Measurements from ENCODE around the gene KCNS1. TPM values are rescaled to one million over a fixed set of nuclear protein-coding genes. Genes with fewer than 3 reads are reported as not detected.

The KCNS1 gene
- polyA plus RNA-seq, 1 experiment: 0.64 TPM

DNA sequence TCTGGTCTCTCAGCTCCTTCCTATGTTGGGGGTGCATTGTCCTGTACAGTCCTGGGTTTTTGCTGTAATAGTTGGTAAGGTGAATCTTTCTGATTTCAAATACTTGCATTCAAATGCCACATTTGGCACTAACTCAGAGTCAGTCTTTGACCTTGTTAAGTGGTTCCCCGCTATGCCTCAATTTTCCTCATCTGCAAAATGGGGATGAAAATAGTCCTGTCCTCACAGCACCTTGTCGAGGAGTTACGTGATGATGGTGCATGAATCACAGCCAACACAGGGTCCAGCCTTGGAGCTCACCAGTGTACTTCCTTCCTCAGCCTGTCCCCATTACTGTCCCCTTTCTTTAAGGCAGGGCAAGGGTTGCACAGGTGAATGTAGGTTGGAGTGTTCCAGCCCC is 12.9 kb upstream of the KCNS1 start:
- no peak for DNase-seq (ENCODE audit: low read depth)
- TF ChIP-seq, protein P1, sequence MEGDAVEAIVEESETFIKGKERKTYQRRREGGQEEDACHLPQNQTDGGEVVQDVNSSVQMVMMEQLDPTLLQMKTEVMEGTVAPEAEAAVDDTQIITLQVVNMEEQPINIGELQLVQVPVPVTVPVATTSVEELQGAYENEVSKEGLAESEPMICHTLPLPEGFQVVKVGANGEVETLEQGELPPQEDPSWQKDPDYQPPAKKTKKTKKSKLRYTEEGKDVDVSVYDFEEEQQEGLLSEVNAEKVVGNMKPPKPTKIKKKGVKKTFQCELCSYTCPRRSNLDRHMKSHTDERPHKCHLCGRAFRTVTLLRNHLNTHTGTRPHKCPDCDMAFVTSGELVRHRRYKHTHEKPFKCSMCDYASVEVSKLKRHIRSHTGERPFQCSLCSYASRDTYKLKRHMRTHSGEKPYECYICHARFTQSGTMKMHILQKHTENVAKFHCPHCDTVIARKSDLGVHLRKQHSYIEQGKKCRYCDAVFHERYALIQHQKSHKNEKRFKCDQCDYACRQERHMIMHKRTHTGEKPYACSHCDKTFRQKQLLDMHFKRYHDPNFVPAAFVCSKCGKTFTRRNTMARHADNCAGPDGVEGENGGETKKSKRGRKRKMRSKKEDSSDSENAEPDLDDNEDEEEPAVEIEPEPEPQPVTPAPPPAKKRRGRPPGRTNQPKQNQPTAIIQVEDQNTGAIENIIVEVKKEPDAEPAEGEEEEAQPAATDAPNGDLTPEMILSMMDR (IDR thresholded peaks at IDR 0.05; ENCODE audit: insufficient read depth, low read depth, low read length): no peak
- no peak overlapping the region for H3K4me3 ChIP-seq (ENCODE audit: low read depth, low read length)
- H3K27me3 ChIP-seq (ENCODE audit: control insufficient read depth, insufficient read depth, low read length): peaks cover 16% of the 10 kb centered on the region
- ChIA-PET CTCF (interaction anchor here (0.6 to 4.6 kb wide), 9 partner anchors 9 to 1104 kb away, joined by 3 to 59 read pairs (median 10); partner anchors contain the start of gene KCNS1), POLR2A (no interaction called here)
- no peaks in the 10 kb centered on the region for H3K36me3 ChIP-seq (ENCODE audit: control insufficient read depth, insufficient read depth, low read length)

DNA sequence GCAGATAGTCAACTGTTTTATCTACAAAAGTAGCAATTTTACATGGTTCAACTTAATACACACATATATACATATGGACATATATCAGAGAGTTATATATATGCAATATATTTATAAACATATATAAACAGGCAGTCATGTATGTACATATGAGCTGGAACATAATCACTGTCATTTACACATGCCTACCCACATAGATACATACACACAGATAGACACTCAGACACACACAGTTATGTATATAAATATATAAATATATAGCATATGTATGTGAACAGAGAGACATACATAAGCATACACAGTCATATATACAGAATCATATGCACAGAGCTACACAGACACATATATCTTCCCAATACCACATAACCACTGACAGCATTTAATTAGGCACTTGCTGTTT is 11.8 kb upstream of the KCNS1 start:
- TF ChIP-seq, protein P1 (IDR thresholded peaks at IDR 0.05; ENCODE audit: insufficient read depth, low read depth, low read length): no peak
- Histone ChIP-seq H3K36me3 (ENCODE audit: control insufficient read depth, insufficient read depth, low read length) (no peaks in the 10 kb centered on the region), H3K27me3 (ENCODE audit: control insufficient read depth, insufficient read depth, low read length) (peaks cover 16% of the 10 kb centered on the region), H3K4me3 (ENCODE audit: low read depth, low read length) (no peak overlapping the region)
- CTCF ChIA-PET: interaction anchor here (0.6 to 4.6 kb wide), 23 partner anchors 8 to 196 kb away, joined by 3 to 59 read pairs (median 7); partner anchors contain the start of genes KCNS1, MATN4 and WFDC12
- DNase-seq (ENCODE audit: low read depth): no peak
- POLR2A ChIA-PET: no interaction called here

DNA sequence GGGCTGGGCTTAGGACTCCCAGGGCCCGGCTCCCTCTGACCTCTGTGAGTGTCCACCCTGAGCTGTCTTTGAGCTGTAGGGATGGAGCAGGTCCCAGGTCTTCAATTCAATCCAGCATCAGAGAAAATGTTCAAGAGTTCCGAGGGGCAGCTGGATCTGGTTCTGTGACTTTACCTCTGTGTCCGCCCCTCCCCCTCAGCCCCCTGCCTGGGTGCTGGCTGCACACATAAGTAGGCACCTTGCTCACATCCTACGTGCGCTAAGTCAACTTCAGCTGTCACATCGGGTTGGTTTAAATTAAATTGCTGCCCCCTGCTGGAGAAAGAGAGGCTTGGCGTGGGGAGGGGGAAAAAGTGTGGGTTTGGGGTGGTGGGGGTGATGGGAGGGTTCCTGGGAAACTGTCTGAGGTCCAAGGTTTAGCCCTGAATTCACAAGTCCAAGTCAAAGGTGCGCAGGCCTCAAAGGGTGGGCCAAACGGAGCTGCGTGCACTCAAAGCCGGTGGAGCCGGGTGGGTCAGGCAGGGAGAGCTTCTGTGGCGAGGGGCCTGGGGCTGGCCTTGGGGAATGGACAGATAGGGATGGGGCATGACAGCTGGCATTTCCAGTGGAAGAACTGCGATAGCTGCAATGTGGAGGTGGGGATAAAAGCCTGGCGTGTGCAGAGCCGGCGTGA is 11.0 kb upstream of the KCNS1 start:
- TF ChIP-seq, protein P1 (IDR thresholded peaks at IDR 0.05; ENCODE audit: insufficient read depth, low read depth, low read length): peak; percentile 62
- H3K36me3 ChIP-seq (ENCODE audit: control insufficient read depth, insufficient read depth, low read length): no peaks in the 10 kb centered on the region
- POLR2A ChIA-PET: no interaction called here
- no peak for DNase-seq (ENCODE audit: low read depth)
- CTCF ChIA-PET: interaction anchor here (0.6 to 4.6 kb wide), 30 partner anchors 9 to 200 kb away, joined by 3 to 59 read pairs (median 6); partner anchors contain the start of genes KCNS1, MATN4, STK4 and WFDC12
- H3K27me3 ChIP-seq (ENCODE audit: control insufficient read depth, insufficient read depth, low read length): peaks cover 14% of the 10 kb centered on the region
- no peak overlapping the region for H3K4me3 ChIP-seq (ENCODE audit: low read depth, low read length)

DNA sequence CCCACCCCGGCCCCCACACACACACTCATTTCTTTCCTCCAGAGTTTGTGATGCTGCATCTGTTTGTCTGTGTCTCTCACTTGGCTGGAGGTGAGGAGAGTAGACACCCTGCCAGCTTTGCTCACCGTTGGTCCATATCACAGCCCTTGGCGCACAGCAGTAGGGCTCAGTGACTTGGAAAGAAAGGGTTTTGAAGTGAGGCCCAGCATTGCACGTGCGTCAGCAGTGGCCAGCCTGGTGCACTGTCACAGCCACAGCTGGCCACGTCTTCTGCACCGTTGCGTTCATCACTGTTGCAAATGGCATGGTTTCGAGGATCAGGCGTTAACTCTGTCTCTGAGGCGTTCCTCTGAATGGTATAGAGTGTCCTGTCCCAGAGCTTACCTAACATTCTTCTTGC is 10.4 kb upstream of the KCNS1 start:
- TF ChIP-seq, protein P1 (IDR thresholded peaks at IDR 0.05; ENCODE audit: insufficient read depth, low read depth, low read length): no peak
- ChIA-PET POLR2A (no interaction called here), CTCF (interaction anchor here (0.7 to 4.6 kb wide), 25 partner anchors 8 to 252 kb away, joined by 3 to 59 read pairs (median 7); partner anchors contain the start of genes KCNS1, MATN4, STK4 and SYS1)
- H3K27me3 ChIP-seq (ENCODE audit: control insufficient read depth, insufficient read depth, low read length): peaks cover 14% of the 10 kb centered on the region
- H3K36me3 ChIP-seq (ENCODE audit: control insufficient read depth, insufficient read depth, low read length): no peaks in the 10 kb centered on the region
- DNase-seq (ENCODE audit: low read depth): no peak
- H3K4me3 ChIP-seq (ENCODE audit: low read depth, low read length): no peak overlapping the region

DNA sequence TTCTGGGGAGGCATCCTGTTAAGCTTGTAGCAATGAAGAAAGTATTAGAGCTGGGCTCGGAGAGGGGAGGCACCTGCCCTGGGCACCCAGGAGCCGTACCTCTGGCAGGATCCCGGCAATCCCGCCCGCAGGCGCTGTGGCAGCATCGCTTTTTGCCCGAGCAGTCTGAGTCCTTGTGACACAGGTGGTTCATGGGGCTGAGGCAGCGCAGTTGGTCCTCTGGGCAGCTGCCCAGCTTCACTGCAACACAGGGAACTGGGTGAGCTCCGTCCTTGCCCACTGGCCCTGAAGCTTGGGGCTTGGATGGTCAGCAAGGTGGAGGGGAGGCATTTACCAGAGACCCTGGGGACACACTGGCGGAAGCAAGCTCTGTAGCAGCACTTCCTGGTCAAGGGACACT is 9.4 kb upstream of the KCNS1 start:
- peaks cover 12% of the 10 kb centered on the region for H3K27me3 ChIP-seq (ENCODE audit: control insufficient read depth, insufficient read depth, low read length)
- H3K4me3 ChIP-seq (ENCODE audit: low read depth, low read length): no peak overlapping the region
- ChIA-PET CTCF (interaction anchor here (0.6 to 4.6 kb wide), 11 partner anchors 10 to 240 kb away, joined by 3 to 59 read pairs (median 7); partner anchors contain the start of gene KCNS1), POLR2A (interaction anchor here (0.6 kb wide), 1 partner anchor 47 kb away, joined by 8 read pairs; no protein-coding TSS in a partner anchor)
- TF ChIP-seq, protein P1 (IDR thresholded peaks at IDR 0.05; ENCODE audit: insufficient read depth, low read depth, low read length): no peak
- no peak for DNase-seq (ENCODE audit: low read depth)
- no peaks in the 10 kb centered on the region for H3K36me3 ChIP-seq (ENCODE audit: control insufficient read depth, insufficient read depth, low read length)

Data from BJ (cell line).